HL-60 (cell line): ENCODE measurements around the gene FAM204A.

Source experiments
- GABPA ChIP-seq: IDR thresholded peaks from 2 replicates; pipeline ENCODE4 v1.6.1; 2012; ENCODE audit warnings: low read depth
- SPI1 ChIP-seq: IDR thresholded peaks from 2 replicates; pipeline ENCODE4 v1.6.1; 2012; ENCODE audit warnings: low read depth, mild to moderate bottlenecking, borderline replicate concordance
- TF ChIP-seq, protein P1 (sequence below): IDR thresholded peaks from one replicate; pipeline ENCODE4 v1.5.1; 2011; ENCODE audit warnings: low read length, control low read depth, inconsistent platforms; ENCODE audit not compliant: insufficient read depth
- TF ChIP-seq, protein P2 (sequence below): IDR thresholded peaks from 2 replicates; pipeline ENCODE4 v1.6.1; 2012; ENCODE audit warnings: low read depth; ENCODE audit not compliant: insufficient replicate concordance

DNA sequence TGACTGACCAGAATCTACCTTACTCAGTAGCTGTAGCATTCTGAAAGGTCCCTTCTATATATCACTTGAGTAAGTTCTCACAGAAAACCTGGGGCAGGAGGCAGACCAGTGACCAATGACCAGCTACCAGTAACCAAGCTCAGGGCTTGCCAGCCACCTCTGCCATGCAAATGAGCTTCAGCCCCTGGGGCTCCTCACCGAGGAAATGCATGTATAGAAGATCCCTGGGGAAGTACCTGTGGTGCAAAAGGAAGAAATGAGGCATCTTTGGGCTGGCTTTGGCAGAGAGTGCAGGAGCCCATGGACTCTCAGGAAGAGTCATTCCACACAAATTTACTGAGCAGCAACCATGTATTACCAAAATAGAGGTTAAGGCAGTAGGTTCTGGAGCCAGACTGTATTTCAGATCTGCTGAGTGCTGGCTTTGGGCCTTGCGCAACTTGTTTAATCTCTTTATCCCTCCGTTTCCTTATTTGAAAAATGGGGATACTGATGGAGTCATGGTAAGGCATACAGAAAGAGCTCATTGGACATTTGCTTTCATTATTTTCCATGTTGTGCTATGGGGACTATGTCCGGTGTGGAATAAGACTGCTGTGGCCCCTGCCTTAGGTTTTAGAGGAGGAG lies 41.1 kb upstream of the FAM204A start:
- TF ChIP-seq, protein P1, sequence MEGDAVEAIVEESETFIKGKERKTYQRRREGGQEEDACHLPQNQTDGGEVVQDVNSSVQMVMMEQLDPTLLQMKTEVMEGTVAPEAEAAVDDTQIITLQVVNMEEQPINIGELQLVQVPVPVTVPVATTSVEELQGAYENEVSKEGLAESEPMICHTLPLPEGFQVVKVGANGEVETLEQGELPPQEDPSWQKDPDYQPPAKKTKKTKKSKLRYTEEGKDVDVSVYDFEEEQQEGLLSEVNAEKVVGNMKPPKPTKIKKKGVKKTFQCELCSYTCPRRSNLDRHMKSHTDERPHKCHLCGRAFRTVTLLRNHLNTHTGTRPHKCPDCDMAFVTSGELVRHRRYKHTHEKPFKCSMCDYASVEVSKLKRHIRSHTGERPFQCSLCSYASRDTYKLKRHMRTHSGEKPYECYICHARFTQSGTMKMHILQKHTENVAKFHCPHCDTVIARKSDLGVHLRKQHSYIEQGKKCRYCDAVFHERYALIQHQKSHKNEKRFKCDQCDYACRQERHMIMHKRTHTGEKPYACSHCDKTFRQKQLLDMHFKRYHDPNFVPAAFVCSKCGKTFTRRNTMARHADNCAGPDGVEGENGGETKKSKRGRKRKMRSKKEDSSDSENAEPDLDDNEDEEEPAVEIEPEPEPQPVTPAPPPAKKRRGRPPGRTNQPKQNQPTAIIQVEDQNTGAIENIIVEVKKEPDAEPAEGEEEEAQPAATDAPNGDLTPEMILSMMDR, result no peak
- TF ChIP-seq GABPA, result no peak
- no peak for TF ChIP-seq SPI1
- TF ChIP-seq, protein P2, sequence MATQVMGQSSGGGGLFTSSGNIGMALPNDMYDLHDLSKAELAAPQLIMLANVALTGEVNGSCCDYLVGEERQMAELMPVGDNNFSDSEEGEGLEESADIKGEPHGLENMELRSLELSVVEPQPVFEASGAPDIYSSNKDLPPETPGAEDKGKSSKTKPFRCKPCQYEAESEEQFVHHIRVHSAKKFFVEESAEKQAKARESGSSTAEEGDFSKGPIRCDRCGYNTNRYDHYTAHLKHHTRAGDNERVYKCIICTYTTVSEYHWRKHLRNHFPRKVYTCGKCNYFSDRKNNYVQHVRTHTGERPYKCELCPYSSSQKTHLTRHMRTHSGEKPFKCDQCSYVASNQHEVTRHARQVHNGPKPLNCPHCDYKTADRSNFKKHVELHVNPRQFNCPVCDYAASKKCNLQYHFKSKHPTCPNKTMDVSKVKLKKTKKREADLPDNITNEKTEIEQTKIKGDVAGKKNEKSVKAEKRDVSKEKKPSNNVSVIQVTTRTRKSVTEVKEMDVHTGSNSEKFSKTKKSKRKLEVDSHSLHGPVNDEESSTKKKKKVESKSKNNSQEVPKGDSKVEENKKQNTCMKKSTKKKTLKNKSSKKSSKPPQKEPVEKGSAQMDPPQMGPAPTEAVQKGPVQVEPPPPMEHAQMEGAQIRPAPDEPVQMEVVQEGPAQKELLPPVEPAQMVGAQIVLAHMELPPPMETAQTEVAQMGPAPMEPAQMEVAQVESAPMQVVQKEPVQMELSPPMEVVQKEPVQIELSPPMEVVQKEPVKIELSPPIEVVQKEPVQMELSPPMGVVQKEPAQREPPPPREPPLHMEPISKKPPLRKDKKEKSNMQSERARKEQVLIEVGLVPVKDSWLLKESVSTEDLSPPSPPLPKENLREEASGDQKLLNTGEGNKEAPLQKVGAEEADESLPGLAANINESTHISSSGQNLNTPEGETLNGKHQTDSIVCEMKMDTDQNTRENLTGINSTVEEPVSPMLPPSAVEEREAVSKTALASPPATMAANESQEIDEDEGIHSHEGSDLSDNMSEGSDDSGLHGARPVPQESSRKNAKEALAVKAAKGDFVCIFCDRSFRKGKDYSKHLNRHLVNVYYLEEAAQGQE, result no peak
